ENCODE data around the gene PDE1A.

DNA sequence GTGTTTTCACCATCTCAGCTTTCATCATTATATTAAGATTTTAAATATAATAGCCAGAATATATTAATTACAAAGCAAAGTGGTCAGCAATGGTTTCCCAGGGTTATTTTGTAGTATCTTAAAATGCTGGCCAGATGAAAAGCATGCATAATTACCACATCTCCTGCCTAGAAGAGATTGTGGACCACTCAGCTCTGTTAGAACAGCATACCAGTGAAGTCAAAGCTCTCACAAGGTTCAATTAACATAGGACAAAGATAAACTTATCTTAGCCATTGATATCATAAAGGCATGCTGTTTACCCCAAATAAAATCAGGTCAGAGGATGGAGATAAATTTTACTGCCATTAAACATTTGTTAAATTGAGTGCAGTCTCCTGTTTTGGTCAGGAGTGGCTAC, 19.3 kb upstream of the PDE1A start:
- TF ChIP-seq, protein P1, sequence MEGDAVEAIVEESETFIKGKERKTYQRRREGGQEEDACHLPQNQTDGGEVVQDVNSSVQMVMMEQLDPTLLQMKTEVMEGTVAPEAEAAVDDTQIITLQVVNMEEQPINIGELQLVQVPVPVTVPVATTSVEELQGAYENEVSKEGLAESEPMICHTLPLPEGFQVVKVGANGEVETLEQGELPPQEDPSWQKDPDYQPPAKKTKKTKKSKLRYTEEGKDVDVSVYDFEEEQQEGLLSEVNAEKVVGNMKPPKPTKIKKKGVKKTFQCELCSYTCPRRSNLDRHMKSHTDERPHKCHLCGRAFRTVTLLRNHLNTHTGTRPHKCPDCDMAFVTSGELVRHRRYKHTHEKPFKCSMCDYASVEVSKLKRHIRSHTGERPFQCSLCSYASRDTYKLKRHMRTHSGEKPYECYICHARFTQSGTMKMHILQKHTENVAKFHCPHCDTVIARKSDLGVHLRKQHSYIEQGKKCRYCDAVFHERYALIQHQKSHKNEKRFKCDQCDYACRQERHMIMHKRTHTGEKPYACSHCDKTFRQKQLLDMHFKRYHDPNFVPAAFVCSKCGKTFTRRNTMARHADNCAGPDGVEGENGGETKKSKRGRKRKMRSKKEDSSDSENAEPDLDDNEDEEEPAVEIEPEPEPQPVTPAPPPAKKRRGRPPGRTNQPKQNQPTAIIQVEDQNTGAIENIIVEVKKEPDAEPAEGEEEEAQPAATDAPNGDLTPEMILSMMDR (conservative IDR thresholded peaks at IDR 0.05): no peak
- TF ChIP-seq EZH2 (IDR thresholded peaks at IDR 0.05; ENCODE audit: low read depth): no peak
